Kidney (tissue), 14 donors: ENCODE data around the gene GPBAR1. TPM values are rescaled to one million over a fixed set of nuclear protein-coding genes. Genes with fewer than 3 reads are reported as not detected.

Experiments used
- DNase-seq, 5 donors: peaks; one replicate each; pipeline ENCODE4 v3.0.0-alpha.2; 2013 to 2020
- FAIRE-seq: peaks from 2 replicates; lab custom pipeline; 2012; peaks lifted over from hg19 to GRCh38; lab: Jason Lieb, UNC
- H3K27ac ChIP-seq, 2 donors: one replicate each; pipeline ENCODE4 v1.7.0; 2013; ENCODE audit warnings: low read depth in 2 of 2, low read length in 2 of 2, inconsistent platforms in 1 of 2
- H3K27me3 ChIP-seq: one replicate; pipeline ENCODE4 v1.7.1; 2013; ENCODE audit warnings: low read length, inconsistent platforms; ENCODE audit not compliant: control insufficient read depth, insufficient read depth
- H3K36me3 ChIP-seq, 3 donors: one replicate each; pipeline versions ENCODE4 v1.7.0 to v1.7.1; 2013; ENCODE audit warnings: low read length in 3 of 3, control low read depth in 1 of 3, inconsistent platforms in 1 of 3; ENCODE audit not compliant: insufficient read depth in 3 of 3, control insufficient read depth in 2 of 3
- H3K4me1 ChIP-seq, 3 donors: one replicate each; pipeline versions ENCODE4 v1.7.0 to v1.7.1; 2013; ENCODE audit warnings: low read length in 3 of 3, inconsistent platforms in 1 of 3, low read depth in 1 of 3; ENCODE audit not compliant: control insufficient read depth in 2 of 3, insufficient read depth in 2 of 3
- H3K4me3 ChIP-seq, 3 donors: one replicate each; pipeline versions ENCODE4 v1.7.0 to v1.8.1; 2013; ENCODE audit warnings: low read length in 3 of 3, control low read depth in 1 of 3, inconsistent platforms in 1 of 3
- H3K9ac ChIP-seq, 3 donors: one replicate each; pipeline versions ENCODE4 v1.7.0 to v1.7.1; 2013; ENCODE audit warnings: low read length in 3 of 3, control low read depth in 1 of 3, inconsistent platforms in 1 of 3
- H3K9me3 ChIP-seq, 3 donors: one replicate each; pipeline versions ENCODE4 v1.7.0 to v1.7.1; 2013; ENCODE audit warnings: low read length in 3 of 3, control low read depth in 1 of 3, inconsistent platforms in 1 of 3; ENCODE audit not compliant: control insufficient read depth in 2 of 3, insufficient read depth in 1 of 3
- intact Hi-C: fragments of 100-400 bp; cut with DNase I; formaldehyde crosslinking; loops from one replicate; pipeline ENCODE4 v1.11.1; 2022
- microRNA-seq: library from miRNA; unstranded; fragments of <30 nt; microRNA quantifications from one replicate; pipeline ENCODE4 v1.2.0, GENCODE V29; 2020
- polyA plus RNA-seq: library from polyadenylated mRNA; stranded (reverse); fragments of 350-450 nt; fragmentation: Illumina TruSeq; extraction: RNeasy Lipid Tissue Mini Kit (QIAGEN cat#74804); gene quantifications from one replicate; pipeline ENCODE4 v1.2.3, GENCODE V29; 2014; ENCODE audit warnings: low read depth, low replicate concordance; ENCODE audit not compliant: insufficient read depth
- total RNA-seq: library from RNA; stranded (reverse); fragmentation: NEBNext Ultra II Directional; extraction: Animal tissue kit (Norgen Biotek cat#: 25700); gene quantifications from one replicate; pipeline ENCODE4 v1.2.1, GENCODE V29; 2021
- TF ChIP-seq, protein P1 (sequence below): IDR thresholded peaks from 3 replicates; pipeline ENCODE4 v1.5.1; 2012; ENCODE audit warnings: mild to moderate bottlenecking, moderate library complexity, borderline replicate concordance; ENCODE audit not compliant: insufficient read depth; ENCODE audit errors: extremely low read depth
- donor health status: control.
- donor health status: control.
- donor health status: control.
- donor health status: control.
- donor health status: control.
- donor health status: DM: yes; HTN: yes; CAD: no.
- donor health status: Normal renal cell carcinoma (clear cell type).

Gene GPBAR1
- total and polyA plus RNA-seq, 2 donors from 2014 or later = 3.2 to 6.0 TPM

DNA sequence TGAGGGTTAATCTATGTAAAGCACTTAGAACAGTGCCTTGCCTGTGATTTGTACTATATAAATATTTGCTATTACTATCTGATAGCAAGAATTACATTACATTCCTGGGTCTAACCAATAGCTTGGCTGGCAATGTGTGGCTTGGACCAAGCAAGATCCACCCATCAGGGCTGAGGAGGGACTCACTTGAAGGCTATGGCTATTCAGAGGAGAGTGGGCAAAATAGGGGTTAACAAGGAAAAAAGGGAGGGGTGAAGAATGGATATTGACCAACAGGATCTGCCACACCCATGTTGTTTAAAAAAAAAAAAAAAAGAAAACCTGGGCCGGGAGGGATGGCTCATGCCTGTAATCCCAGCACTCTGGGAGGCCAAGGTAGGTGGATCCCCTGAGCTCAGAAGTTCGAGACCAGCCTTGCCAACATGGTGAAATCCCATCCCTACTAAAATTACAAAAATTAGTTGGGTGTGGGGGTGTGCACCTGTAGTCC is 51.5 kb downstream of the GPBAR1 start:
- no peak overlapping the region for H3K27ac ChIP-seq
- FAIRE-seq = no peak

DNA sequence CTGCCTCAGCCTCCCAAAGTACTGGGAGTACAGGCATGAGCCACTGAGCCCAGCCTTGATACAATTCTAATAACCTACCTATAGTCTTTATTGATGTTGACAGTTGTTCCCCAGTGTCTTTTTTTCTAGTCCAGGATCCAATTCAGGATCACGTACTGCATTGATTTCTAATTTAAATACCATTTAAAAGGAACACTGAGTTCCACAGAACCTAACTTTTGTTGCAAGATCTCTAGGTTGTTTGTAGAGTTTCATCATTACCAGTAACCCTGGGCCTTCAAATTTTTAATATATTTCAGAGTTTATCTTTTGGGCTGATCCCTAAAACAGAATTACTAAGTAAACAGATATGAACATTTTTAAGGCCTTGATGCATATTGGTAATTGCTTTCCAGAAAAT is 52.5 kb downstream of the GPBAR1 start:
- no peak for DNase-seq
- Histone ChIP-seq H3K9ac (no peak overlapping the region), H3K9me3 (no peaks in the 10 kb centered on the region), H3K4me1 (peaks cover 4 to 6% (median 5%) of the 10 kb centered on the region in 3 donors), H3K27me3 (no peaks in the 10 kb centered on the region), H3K27ac (no peak overlapping the region), H3K36me3 (no peaks in the 10 kb centered on the region), H3K4me3 (no peak overlapping the region)
- intact Hi-C loops = no loop called here
- FAIRE-seq = no peak
- TF ChIP-seq, protein P1, sequence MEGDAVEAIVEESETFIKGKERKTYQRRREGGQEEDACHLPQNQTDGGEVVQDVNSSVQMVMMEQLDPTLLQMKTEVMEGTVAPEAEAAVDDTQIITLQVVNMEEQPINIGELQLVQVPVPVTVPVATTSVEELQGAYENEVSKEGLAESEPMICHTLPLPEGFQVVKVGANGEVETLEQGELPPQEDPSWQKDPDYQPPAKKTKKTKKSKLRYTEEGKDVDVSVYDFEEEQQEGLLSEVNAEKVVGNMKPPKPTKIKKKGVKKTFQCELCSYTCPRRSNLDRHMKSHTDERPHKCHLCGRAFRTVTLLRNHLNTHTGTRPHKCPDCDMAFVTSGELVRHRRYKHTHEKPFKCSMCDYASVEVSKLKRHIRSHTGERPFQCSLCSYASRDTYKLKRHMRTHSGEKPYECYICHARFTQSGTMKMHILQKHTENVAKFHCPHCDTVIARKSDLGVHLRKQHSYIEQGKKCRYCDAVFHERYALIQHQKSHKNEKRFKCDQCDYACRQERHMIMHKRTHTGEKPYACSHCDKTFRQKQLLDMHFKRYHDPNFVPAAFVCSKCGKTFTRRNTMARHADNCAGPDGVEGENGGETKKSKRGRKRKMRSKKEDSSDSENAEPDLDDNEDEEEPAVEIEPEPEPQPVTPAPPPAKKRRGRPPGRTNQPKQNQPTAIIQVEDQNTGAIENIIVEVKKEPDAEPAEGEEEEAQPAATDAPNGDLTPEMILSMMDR = no peak

More for the DNA sequence above, 51.5 kb downstream of the GPBAR1 start:
- Histone ChIP-seq H3K9me3 (no peaks in the 10 kb centered on the region), H3K36me3 (no peaks in the 10 kb centered on the region), H3K4me3 (no peak overlapping the region), H3K27me3 (no peaks in the 10 kb centered on the region), H3K4me1 (peaks cover 4 to 6% (median 5%) of the 10 kb centered on the region in 3 donors), H3K9ac (no peak overlapping the region)
- intact Hi-C loops = no loop called here
- DNase-seq = no peak
- TF ChIP-seq, protein P1 = no peak

Small RNA genes lying within 50 kb of the gene (microRNA-seq; reads per million reads assigned to microRNA genes)
- 2.7 reads per million for gene MIR6513

Other genes with a start within 250 kb of the GPBAR1 start
- gene RUFY4, start 191.8 kb upstream of the GPBAR1 start, total RNA-seq = 0.69 TPM
- gene RUFY4, start 191.8 kb upstream of the GPBAR1 start, polyA plus RNA-seq = not detected
- 0.44 TPM for gene CXCR2, start 135.0 kb upstream of the GPBAR1 start, total RNA-seq
- gene CXCR2, start 135.0 kb upstream of the GPBAR1 start, polyA plus RNA-seq = not detected
- gene CXCR1, start 94.1 kb upstream of the GPBAR1 start, total RNA-seq = 0.09 TPM
- not detected for gene CXCR1, start 94.1 kb upstream of the GPBAR1 start, polyA plus RNA-seq
- 252 TPM for gene ARPC2, start 43.8 kb upstream of the GPBAR1 start, total RNA-seq
- gene ARPC2, start 43.8 kb upstream of the GPBAR1 start, polyA plus RNA-seq = 195 TPM
- 70.1 TPM for gene AAMP, start 9.1 kb downstream of the GPBAR1 start, total RNA-seq
- gene AAMP, start 9.1 kb downstream of the GPBAR1 start, polyA plus RNA-seq = 108 TPM
- 90.6 TPM for gene PNKD, start 9.5 kb downstream of the GPBAR1 start, total RNA-seq
- gene PNKD, start 9.5 kb downstream of the GPBAR1 start, polyA plus RNA-seq = 244 TPM
- 217 TPM for gene TMBIM1, start 31.5 kb downstream of the GPBAR1 start, total RNA-seq
- gene TMBIM1, start 31.5 kb downstream of the GPBAR1 start, polyA plus RNA-seq = 130 TPM
- gene CATIP, start 95.8 kb downstream of the GPBAR1 start, total RNA-seq = 6.2 TPM
- gene CATIP, start 95.8 kb downstream of the GPBAR1 start, polyA plus RNA-seq = 7.6 TPM
- gene SLC11A1, start 121.3 kb downstream of the GPBAR1 start, total RNA-seq = 37.6 TPM
- 1.2 TPM for gene SLC11A1, start 121.3 kb downstream of the GPBAR1 start, polyA plus RNA-seq
- gene CTDSP1, start 138.9 kb downstream of the GPBAR1 start, total RNA-seq = 196 TPM
- gene CTDSP1, start 138.9 kb downstream of the GPBAR1 start, polyA plus RNA-seq = 118 TPM
- gene VIL1, start 158.1 kb downstream of the GPBAR1 start, total RNA-seq = 9.0 TPM
- gene VIL1, start 158.1 kb downstream of the GPBAR1 start, polyA plus RNA-seq = 10.5 TPM